Mesenchymal stem cell (in vitro differentiated cells and primary cell): ENCODE data around the gene CENPC.

Source experiments
- DNase-seq: peaks from one replicate; pipeline ENCODE4 v3.0.0-alpha.2; 2013
- H2AFZ ChIP-seq: one replicate; pipeline ENCODE4 v1.6.1; 2013; ENCODE audit warnings: low read depth, mild to moderate bottlenecking, control low read depth, inconsistent platforms, low read length, moderate library complexity
- H2AK5ac ChIP-seq: 2 replicates; pipeline ENCODE4 v1.6.1; 2013; ENCODE audit warnings: low read length, moderate library complexity, mild to moderate bottlenecking, inconsistent platforms; ENCODE audit not compliant: severe bottlenecking
- H2BK120ac ChIP-seq: one replicate; pipeline ENCODE4 v1.6.1; 2013; ENCODE audit warnings: low read depth, mild to moderate bottlenecking, inconsistent platforms, low read length, moderate library complexity
- H2BK12ac ChIP-seq, 2 experiments: one replicate each; pipeline ENCODE4 v1.6.1; 2013; ENCODE audit warnings: inconsistent platforms in 2 of 2, low read length in 2 of 2, mild to moderate bottlenecking in 2 of 2, moderate library complexity in 2 of 2, control low read depth in 1 of 2
- H2BK15ac ChIP-seq: one replicate; pipeline ENCODE4 v1.6.1; 2013; ENCODE audit warnings: mild to moderate bottlenecking, low read depth, inconsistent platforms; ENCODE audit not compliant: poor library complexity, severe bottlenecking
- H2BK5ac ChIP-seq: 2 replicates; pipeline ENCODE4 v1.6.1; 2013; ENCODE audit warnings: low read depth, mild to moderate bottlenecking, low read length, control low read depth, inconsistent platforms; ENCODE audit not compliant: poor library complexity, severe bottlenecking
- H3K14ac ChIP-seq, 2 experiments: one replicate each; pipeline ENCODE4 v1.6.1; 2013; ENCODE audit warnings: inconsistent platforms in 2 of 2, low read length in 2 of 2, control low read depth in 1 of 2, mild to moderate bottlenecking in 1 of 2, moderate library complexity in 1 of 2
- H3K18ac ChIP-seq, 2 experiments: one replicate each; pipeline ENCODE4 v1.6.1; 2013; ENCODE audit warnings: inconsistent platforms in 2 of 2, low read length in 2 of 2, control low read depth in 1 of 2, low read depth in 1 of 2, mild to moderate bottlenecking in 1 of 2
- H3K23ac ChIP-seq, 2 experiments: one replicate each; pipeline ENCODE4 v1.6.1; 2013; ENCODE audit warnings: inconsistent platforms in 2 of 2, low read length in 2 of 2, mild to moderate bottlenecking in 2 of 2, moderate library complexity in 2 of 2, control low read depth in 1 of 2
- H3K27ac ChIP-seq: 2 replicates; pipeline ENCODE4 v1.5.1; 2013; ENCODE audit warnings: mild to moderate bottlenecking, moderate library complexity, low read length, control low read depth, inconsistent platforms; ENCODE audit not compliant: poor library complexity, severe bottlenecking
- H3K27me3 ChIP-seq, 2 experiments: 2 replicates each; pipeline versions ENCODE4 v1.6.1 to v1.7.0; 2013; ENCODE audit warnings: low read length in 2 of 2, mild to moderate bottlenecking in 2 of 2, moderate library complexity in 2 of 2, control low read depth in 1 of 2, inconsistent platforms in 1 of 2; ENCODE audit not compliant: control insufficient read depth in 1 of 2, insufficient read depth in 1 of 2
- H3K36me3 ChIP-seq, 2 experiments: 2 replicates each; pipeline versions ENCODE4 v1.6.1 to v1.7.0; 2013; ENCODE audit warnings: low read length in 2 of 2, control low read depth in 1 of 2, inconsistent platforms in 1 of 2, low read depth in 1 of 2, mild to moderate bottlenecking in 1 of 2; ENCODE audit not compliant: insufficient read depth in 2 of 2, control insufficient read depth in 1 of 2
- H3K4ac ChIP-seq, 2 experiments: one replicate each; pipeline ENCODE4 v1.6.1; 2013; ENCODE audit warnings: inconsistent platforms in 2 of 2, low read length in 2 of 2, mild to moderate bottlenecking in 2 of 2, moderate library complexity in 2 of 2, control low read depth in 1 of 2, low read depth in 1 of 2
- H3K4me1 ChIP-seq: 2 replicates; pipeline ENCODE4 v1.6.1; 2013; ENCODE audit warnings: low read depth, low read length, control low read depth; ENCODE audit not compliant: control insufficient read depth, insufficient read depth
- H3K4me2 ChIP-seq: 2 replicates; pipeline ENCODE4 v1.6.1; 2013; ENCODE audit warnings: low read length, mild to moderate bottlenecking, inconsistent platforms; ENCODE audit not compliant: poor library complexity, severe bottlenecking
- H3K4me3 ChIP-seq, 2 experiments: 2 replicates each; pipeline versions ENCODE4 v1.5.1 to v1.7.0; 2013; ENCODE audit warnings: low read length in 2 of 2, mild to moderate bottlenecking in 2 of 2, control low read depth in 1 of 2, low read depth in 1 of 2; ENCODE audit not compliant: insufficient read depth in 1 of 2
- H3K79me1 ChIP-seq: replicated peaks from 2 replicates; pipeline ENCODE4 v1.6.1; 2013; ENCODE audit warnings: mild to moderate bottlenecking, control low read depth, low read length, inconsistent platforms; ENCODE audit not compliant: poor library complexity, severe bottlenecking
- H3K9ac ChIP-seq: 2 replicates; pipeline ENCODE4 v1.7.0; 2013; ENCODE audit warnings: mild to moderate bottlenecking, low read length, moderate library complexity
- H3K9me3 ChIP-seq: 2 replicates; pipeline ENCODE4 v1.7.0; 2013; ENCODE audit warnings: mild to moderate bottlenecking, low read length; ENCODE audit not compliant: control insufficient read depth
- H4K8ac ChIP-seq: one replicate; pipeline ENCODE4 v1.6.1; 2013; ENCODE audit warnings: inconsistent platforms, mild to moderate bottlenecking, low read length, moderate library complexity
- H4K91ac ChIP-seq: one replicate; pipeline ENCODE4 v1.6.1; 2013; ENCODE audit warnings: mild to moderate bottlenecking, low read length, inconsistent platforms
- WGBS: methylation state at CpG from one replicate; pipeline ENCODE4 v1.1.7; 2013; ENCODE audit warnings: mixed read lengths; 5-methylcytosine and 5-hydroxymethylcytosine counted together

Gene CENPC

GRCh38 chr4:67470871-67471270 lies 74.4 kb downstream of the CENPC start:
- Histone ChIP-seq H3K4me1 (no peaks in the 10 kb centered on the region), H2AK5ac (no peak overlapping the region), H3K4ac (no peak overlapping the region), H3K9ac (no peak overlapping the region), H3K14ac (no peak overlapping the region), H3K27me3 (no peaks in the 10 kb centered on the region), H4K8ac (no peak overlapping the region), H3K23ac (no peak overlapping the region), H3K18ac (no peak overlapping the region), H3K4me3 (no peak overlapping the region), H2BK12ac (no peak overlapping the region), H2BK5ac (no peak overlapping the region), H3K36me3 (peaks cover 13 to 75% of the 10 kb centered on the region in 2 experiments), H3K4me2 (no peak overlapping the region), H2AFZ (no peak overlapping the region), H2BK120ac (no peak overlapping the region), H3K79me1 (peaks cover 7% of the 10 kb centered on the region), H4K91ac (no peak overlapping the region), H2BK15ac (no peak overlapping the region), H3K27ac (no peak overlapping the region), H3K9me3 (no peaks in the 10 kb centered on the region)
- no peak for DNase-seq

DNA sequence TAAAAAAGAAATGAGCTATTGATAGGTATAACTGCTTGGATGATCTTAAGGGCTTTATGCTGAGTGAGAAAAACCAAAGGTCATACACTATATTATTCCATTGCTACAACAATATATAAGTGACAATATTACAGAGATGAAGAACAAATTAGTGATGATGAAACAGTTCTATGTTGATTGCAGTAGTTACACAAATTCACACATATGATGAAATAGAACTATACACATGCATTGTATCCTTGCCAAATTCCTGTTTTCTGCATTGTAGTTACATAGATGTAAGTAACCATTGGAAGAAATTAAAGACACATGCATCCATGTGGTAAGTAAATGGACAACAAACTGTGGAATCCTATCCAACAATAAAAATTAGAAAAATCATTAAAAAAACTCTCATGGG lies 76.5 kb downstream of the CENPC start:
- no peak overlapping the region for H3K18ac ChIP-seq
- no peak overlapping the region for H3K4me3 ChIP-seq
- H2AFZ ChIP-seq, result no peak overlapping the region
- DNase-seq, result no peak
- H2AK5ac ChIP-seq, result no peak overlapping the region
- no peak overlapping the region for H4K8ac ChIP-seq
- H4K91ac ChIP-seq, result no peak overlapping the region
- H3K14ac ChIP-seq, result no peak overlapping the region
- H2BK120ac ChIP-seq, result no peak overlapping the region
- peaks cover 5% of the 10 kb centered on the region for H3K79me1 ChIP-seq
- no peak overlapping the region for H3K27ac ChIP-seq
- no peak overlapping the region for H3K4me2 ChIP-seq
- no peak overlapping the region for H2BK15ac ChIP-seq
- H3K27me3 ChIP-seq, result no peaks in the 10 kb centered on the region
- no peak overlapping the region for H3K9ac ChIP-seq
- H3K9me3 ChIP-seq, result no peaks in the 10 kb centered on the region
- peaks cover 3% of the 10 kb centered on the region for H3K4me1 ChIP-seq
- H3K4ac ChIP-seq, result no peak overlapping the region
- no peak overlapping the region for H2BK5ac ChIP-seq
- H3K36me3 ChIP-seq, result peaks cover 14 to 58% of the 10 kb centered on the region in 2 experiments
- no peak overlapping the region for H2BK12ac ChIP-seq
- no peak overlapping the region for H3K23ac ChIP-seq

DNA sequence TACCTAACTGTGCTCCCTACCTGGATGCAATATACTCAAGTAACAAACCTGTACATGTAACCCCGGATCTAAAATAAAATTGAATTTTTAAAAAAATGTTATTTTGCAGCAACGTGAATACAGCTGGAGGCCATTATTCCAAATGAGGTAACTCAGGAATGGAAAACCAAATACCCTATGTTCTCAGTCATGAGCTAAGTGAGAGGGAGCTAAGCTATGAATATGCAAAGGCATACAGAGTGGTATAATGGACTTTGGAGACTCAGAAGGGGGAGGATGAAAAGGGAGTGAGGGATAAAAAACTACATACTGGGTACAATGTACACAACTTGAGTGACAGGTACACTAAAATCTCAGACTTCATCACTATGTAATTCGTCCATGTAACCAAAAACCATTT lies 78.6 kb downstream of the CENPC start:
- no peaks in the 10 kb centered on the region for H3K27me3 ChIP-seq
- DNase-seq, result no peak
- no peak overlapping the region for H4K8ac ChIP-seq
- no peak overlapping the region for H2BK5ac ChIP-seq
- no peak overlapping the region for H2AK5ac ChIP-seq
- H3K9me3 ChIP-seq, result no peaks in the 10 kb centered on the region
- no peak overlapping the region for H3K4me2 ChIP-seq
- no peak overlapping the region for H3K4ac ChIP-seq
- H3K4me1 ChIP-seq, result peaks cover 3% of the 10 kb centered on the region
- no peak overlapping the region for H3K27ac ChIP-seq
- WGBS, result 90% methylated on average over 2 of the region's 3 CpGs
- H3K36me3 ChIP-seq, result peaks cover 14 to 40% of the 10 kb centered on the region in 2 experiments
- no peak overlapping the region for H3K4me3 ChIP-seq
- no peak overlapping the region for H2BK120ac ChIP-seq
- H3K23ac ChIP-seq, result no peak overlapping the region
- no peak overlapping the region for H3K14ac ChIP-seq
- H3K79me1 ChIP-seq, result peaks cover 2% of the 10 kb centered on the region
- H3K18ac ChIP-seq, result no peak overlapping the region
- H2AFZ ChIP-seq, result no peak overlapping the region
- H2BK15ac ChIP-seq, result no peak overlapping the region
- no peak overlapping the region for H4K91ac ChIP-seq
- H2BK12ac ChIP-seq, result no peak overlapping the region
- no peak overlapping the region for H3K9ac ChIP-seq

GRCh38 chr4:67465763-67466052 lies 79.6 kb downstream of the CENPC start:
- Histone ChIP-seq H2BK5ac (no peak overlapping the region), H3K18ac (no peak overlapping the region), H3K9ac (no peak overlapping the region), H3K36me3 (peaks cover 14 to 32% of the 10 kb centered on the region in 2 experiments), H3K4ac (no peak overlapping the region), H2AFZ (no peak overlapping the region), H3K27me3 (no peaks in the 10 kb centered on the region), H2BK120ac (no peak overlapping the region), H3K14ac (no peak overlapping the region), H3K23ac (no peak overlapping the region), H2AK5ac (no peak overlapping the region), H3K27ac (no peak overlapping the region), H3K9me3 (no peaks in the 10 kb centered on the region), H2BK15ac (no peak overlapping the region), H4K91ac (no peak overlapping the region), H3K4me1 (peaks cover 3% of the 10 kb centered on the region), H3K79me1 (peaks cover 2% of the 10 kb centered on the region), H4K8ac (no peak overlapping the region), H3K4me3 (no peak overlapping the region), H3K4me2 (no peak overlapping the region), H2BK12ac (no peak overlapping the region)
- DNase-seq, result no peak
- WGBS, result 79% methylated on average over 4 of the region's 4 CpGs
